ENCODE data around the gene LAPTM4A. TPM values are rescaled to one million over a fixed set of nuclear protein-coding genes. Genes with fewer than 3 reads are reported as not detected.

Gene LAPTM4A
- total and polyA plus RNA-seq, 8 donors = 38.5 to 238 (median 92.4) TPM

- H3K36me3 ChIP-seq = no peaks in the 10 kb centered on the region
- DNase-seq = no peak
- intact Hi-C loops (cut with DNase I; ENCODE audit: low total_unique reads) = no loop called here
- H3K27me3 ChIP-seq = no peaks in the 10 kb centered on the region
- no peaks in the 10 kb centered on the region for H3K4me1 ChIP-seq
- no peak overlapping the region for H3K27ac ChIP-seq
- WGBS, 5 donors = 76 to 98% (median 90%) methylated on average over 3 of the region's 3 CpGs
- TF ChIP-seq POLR2AphosphoS5 (IDR thresholded peaks at IDR 0.05) (no peak), POLR2A (IDR thresholded peaks at IDR 0.05) (no peak), EP300 (IDR thresholded peaks at IDR 0.05) (no peak)
- TF ChIP-seq, protein P1, sequence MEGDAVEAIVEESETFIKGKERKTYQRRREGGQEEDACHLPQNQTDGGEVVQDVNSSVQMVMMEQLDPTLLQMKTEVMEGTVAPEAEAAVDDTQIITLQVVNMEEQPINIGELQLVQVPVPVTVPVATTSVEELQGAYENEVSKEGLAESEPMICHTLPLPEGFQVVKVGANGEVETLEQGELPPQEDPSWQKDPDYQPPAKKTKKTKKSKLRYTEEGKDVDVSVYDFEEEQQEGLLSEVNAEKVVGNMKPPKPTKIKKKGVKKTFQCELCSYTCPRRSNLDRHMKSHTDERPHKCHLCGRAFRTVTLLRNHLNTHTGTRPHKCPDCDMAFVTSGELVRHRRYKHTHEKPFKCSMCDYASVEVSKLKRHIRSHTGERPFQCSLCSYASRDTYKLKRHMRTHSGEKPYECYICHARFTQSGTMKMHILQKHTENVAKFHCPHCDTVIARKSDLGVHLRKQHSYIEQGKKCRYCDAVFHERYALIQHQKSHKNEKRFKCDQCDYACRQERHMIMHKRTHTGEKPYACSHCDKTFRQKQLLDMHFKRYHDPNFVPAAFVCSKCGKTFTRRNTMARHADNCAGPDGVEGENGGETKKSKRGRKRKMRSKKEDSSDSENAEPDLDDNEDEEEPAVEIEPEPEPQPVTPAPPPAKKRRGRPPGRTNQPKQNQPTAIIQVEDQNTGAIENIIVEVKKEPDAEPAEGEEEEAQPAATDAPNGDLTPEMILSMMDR (IDR thresholded peaks at IDR 0.05) = no peak
- peaks cover 0 to 18% (median 5%) of the 10 kb centered on the region in 4 donors for H3K9me3 ChIP-seq
- no peak overlapping the region for H3K4me3 ChIP-seq
Observed at GRCh38 chr2:20021405-20022009, 29.9 kb downstream of the LAPTM4A start.

DNA sequence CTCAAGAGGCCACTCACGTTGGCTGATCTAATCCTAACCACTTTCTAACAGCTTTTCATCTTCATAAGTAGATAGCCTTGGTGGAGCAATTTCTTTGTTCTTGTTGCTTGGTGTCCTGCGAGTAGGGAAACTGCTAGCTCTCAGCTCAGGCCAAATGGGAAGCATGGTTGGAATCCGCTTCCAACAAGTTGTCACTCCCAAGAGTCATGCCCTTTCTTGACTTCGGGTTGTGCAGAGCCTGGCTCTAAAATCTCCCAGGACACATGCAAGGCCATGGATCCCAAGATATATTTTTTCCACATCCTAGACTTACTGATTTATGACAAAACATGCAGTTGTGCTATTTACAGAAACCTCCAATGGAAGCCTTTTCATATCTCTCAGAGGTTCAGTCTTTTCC is 31.7 kb downstream of the LAPTM4A start:
- no peak overlapping the region for H3K4me3 ChIP-seq
- intact Hi-C loops (cut with DNase I; ENCODE audit: low total_unique reads) = no loop called here
- no peaks in the 10 kb centered on the region for H3K36me3 ChIP-seq
- H3K4me1 ChIP-seq = no peaks in the 10 kb centered on the region
- H3K27ac ChIP-seq = no peak overlapping the region
- DNase-seq = no peak
- H3K27me3 ChIP-seq = no peaks in the 10 kb centered on the region
- WGBS, 5 donors = 86 to 93% (median 89%) methylated on average over 4 of the region's 4 CpGs
- peaks cover 0 to 18% (median 5%) of the 10 kb centered on the region in 4 donors for H3K9me3 ChIP-seq
- TF ChIP-seq, protein P1 (IDR thresholded peaks at IDR 0.05) = no peak
- TF ChIP-seq EP300 (IDR thresholded peaks at IDR 0.05) (no peak), POLR2AphosphoS5 (IDR thresholded peaks at IDR 0.05) (no peak), POLR2A (IDR thresholded peaks at IDR 0.05) (no peak)

DNA sequence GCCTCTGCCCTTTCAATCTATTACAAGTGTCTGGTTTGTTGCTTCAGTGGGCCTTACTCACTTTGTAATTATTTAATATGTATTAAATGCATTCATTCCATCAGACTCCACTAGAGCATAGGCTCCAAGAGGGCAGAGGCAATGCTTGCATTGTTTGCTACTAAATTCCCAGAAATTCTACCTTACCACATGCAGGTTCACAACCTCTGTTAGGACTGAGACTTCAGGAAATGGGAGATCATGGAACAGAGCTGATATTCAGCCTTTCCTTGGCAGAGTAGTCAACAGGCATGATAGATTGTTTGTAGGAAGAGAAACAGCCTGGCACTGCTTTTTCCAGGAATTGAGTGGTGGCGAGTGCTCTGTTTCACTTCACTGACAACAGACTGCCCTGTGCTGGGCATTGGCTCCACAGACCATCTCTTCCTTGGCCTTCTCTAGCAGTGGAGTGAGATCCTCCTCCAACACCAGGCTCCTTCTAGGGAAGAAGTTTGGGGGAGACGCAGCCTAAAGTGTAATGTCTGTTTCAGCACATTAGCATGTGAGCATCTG is 32.8 kb downstream of the LAPTM4A start:
- no peak overlapping the region for H3K27ac ChIP-seq
- intact Hi-C loops (cut with DNase I; ENCODE audit: low total_unique reads) = no loop called here
- DNase-seq = no peak
- H3K27me3 ChIP-seq = no peaks in the 10 kb centered on the region
- no peaks in the 10 kb centered on the region for H3K4me1 ChIP-seq
- H3K4me3 ChIP-seq = no peak overlapping the region
- 85 to 98% (median 91%) methylated on average over 2 of the region's 2 CpGs for WGBS, 5 donors
- no peaks in the 10 kb centered on the region for H3K36me3 ChIP-seq
- H3K9me3 ChIP-seq = peaks cover 0 to 18% (median 5%) of the 10 kb centered on the region in 4 donors
- no peak for TF ChIP-seq EP300 (IDR thresholded peaks at IDR 0.05)
- TF ChIP-seq, protein P1 (IDR thresholded peaks at IDR 0.05) = no peak
- TF ChIP-seq POLR2AphosphoS5 (IDR thresholded peaks at IDR 0.05) = no peak
- TF ChIP-seq POLR2A (IDR thresholded peaks at IDR 0.05) = no peak

DNA sequence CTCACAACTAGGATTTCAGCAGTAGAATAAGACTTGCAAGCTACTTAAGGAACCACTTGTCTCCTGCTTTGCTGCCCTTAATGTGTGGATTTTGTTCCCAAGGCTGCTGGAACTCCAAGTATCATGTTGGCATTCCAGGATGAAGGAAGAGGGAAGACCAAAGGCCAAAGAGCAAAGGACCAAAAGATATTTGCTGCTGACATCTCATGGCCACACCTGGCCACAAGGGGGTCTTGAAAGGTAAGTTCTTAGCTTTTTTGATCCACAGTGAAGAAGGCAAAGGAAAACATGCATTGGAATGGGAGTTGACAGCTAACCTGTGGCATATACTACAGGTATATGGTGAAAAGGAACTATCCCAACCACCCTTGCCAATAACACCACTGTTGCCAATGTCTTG is 35.1 kb downstream of the LAPTM4A start:
- intact Hi-C loops (cut with DNase I; ENCODE audit: low total_unique reads) = no loop called here
- Histone ChIP-seq H3K9me3 (peaks cover 0 to 8% (median 1%) of the 10 kb centered on the region in 4 donors), H3K4me1 (peaks cover 0 to 19% (median 17%) of the 10 kb centered on the region in 4 donors), H3K27me3 (peaks cover 0 to 16% (median 8%) of the 10 kb centered on the region in 3 donors), H3K27ac (no peak overlapping the region), H3K36me3 (no peaks in the 10 kb centered on the region), H3K4me3 (no peak overlapping the region)
- TF ChIP-seq EP300 (IDR thresholded peaks at IDR 0.05) (no peak), POLR2A (IDR thresholded peaks at IDR 0.05) (no peak), POLR2AphosphoS5 (IDR thresholded peaks at IDR 0.05) (no peak)
- TF ChIP-seq, protein P1 (IDR thresholded peaks at IDR 0.05) = no peak
- DNase-seq = no peak

Data from stomach (tissue), 9 donors.